NCI-H2227 treated with DMSO at 0.1 percent for 48 hours (cell line): ENCODE data around the gene IP6K2.
A peak's percentile ranks its signal among the peaks of the same experiment; 100 is the strongest.

Source experiments
- DNase-seq: peaks from one replicate; lab custom pipeline; 2025; lab: John Stamatoyannopoulos, UW

The IP6K2 gene

DNA sequence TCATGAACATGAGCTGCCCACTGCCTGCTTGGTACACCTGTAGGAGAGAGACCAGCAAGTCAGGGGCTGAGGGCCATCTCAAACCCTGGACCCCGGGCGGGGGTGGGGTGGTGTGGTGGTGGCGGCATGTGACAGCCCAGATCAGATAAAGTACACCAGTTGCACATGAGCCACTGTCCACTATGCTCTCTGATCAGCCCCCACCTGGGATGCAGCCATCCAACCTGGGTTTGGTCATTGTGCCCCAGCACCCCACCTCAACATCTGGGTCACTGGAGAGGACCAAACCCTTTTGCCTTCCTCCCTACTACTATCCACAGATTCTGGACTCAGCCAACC lies 28.3 kb downstream of the IP6K2 start:
- DNase-seq: no peak

DNA sequence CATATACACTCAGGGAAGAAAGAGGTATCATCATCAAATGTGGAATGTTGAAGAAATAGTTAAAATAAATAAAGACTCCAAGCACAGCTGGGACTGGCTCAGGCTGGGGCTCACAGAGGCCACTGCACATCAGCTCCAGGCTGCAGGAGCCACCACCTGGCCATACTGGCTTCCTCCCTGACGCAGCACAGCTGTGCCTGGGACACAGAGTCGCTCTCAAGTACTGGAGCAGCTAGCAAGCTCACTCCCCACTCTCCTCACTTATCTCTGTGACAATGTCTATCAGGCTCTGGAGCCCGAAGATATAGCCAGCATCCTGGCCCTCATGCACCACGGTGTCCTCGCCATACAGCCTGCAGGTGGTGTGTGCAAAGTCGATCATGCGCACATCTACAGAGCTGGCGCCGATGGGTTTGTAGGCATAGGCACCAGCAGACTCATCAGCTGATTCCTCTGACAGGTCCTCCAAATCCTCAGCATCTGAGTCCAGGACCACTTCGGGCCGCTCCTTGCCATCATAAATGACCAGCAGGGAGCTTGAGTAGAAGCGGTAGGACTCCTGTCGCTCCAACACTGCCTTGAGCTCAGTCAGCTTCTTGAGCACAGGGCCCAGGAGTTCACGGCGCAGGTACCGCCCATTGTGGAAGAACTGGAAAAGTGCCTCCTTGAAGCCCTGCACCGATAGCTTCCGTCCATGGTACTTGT lies 28.8 kb downstream of the IP6K2 start:
- no peak for DNase-seq

- no peak for DNase-seq
Observed at GRCh38 chr3:48687220-48687678, 29.8 kb downstream of the IP6K2 start.

DNA sequence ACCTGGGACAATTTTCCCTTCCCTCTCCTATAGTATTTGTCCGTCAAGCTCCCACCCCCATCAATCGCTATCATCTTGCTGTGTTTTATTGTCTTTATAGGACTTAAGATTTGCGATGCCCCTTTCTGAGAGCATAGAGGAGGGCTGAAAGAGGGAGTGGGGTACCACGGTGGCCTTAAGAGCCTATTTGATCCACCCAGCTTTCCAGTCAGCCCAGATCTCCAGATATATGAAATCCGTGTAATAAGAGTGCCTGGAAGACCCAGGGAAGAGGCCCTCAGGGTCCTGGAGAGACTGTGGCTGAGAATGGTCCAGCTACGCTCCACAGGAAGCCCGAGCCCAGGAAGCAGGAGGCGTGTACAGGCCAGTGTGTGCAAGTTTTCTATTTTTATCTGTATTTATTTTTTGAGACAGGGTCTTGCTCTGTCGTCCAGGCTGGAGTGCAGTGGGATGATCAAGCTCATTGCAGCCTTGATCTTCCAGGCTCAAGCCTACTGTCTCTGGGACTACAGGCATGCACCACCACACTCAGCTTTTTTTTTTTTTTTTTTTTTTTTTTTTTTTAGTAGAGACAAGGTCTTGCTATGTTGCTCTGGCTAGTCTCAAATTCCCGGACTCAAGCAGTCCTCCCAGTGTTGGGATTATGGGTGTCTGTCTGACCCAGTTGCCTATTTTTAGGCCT lies 30.3 kb downstream of the IP6K2 start:
- DNase-seq: no peak

DNA sequence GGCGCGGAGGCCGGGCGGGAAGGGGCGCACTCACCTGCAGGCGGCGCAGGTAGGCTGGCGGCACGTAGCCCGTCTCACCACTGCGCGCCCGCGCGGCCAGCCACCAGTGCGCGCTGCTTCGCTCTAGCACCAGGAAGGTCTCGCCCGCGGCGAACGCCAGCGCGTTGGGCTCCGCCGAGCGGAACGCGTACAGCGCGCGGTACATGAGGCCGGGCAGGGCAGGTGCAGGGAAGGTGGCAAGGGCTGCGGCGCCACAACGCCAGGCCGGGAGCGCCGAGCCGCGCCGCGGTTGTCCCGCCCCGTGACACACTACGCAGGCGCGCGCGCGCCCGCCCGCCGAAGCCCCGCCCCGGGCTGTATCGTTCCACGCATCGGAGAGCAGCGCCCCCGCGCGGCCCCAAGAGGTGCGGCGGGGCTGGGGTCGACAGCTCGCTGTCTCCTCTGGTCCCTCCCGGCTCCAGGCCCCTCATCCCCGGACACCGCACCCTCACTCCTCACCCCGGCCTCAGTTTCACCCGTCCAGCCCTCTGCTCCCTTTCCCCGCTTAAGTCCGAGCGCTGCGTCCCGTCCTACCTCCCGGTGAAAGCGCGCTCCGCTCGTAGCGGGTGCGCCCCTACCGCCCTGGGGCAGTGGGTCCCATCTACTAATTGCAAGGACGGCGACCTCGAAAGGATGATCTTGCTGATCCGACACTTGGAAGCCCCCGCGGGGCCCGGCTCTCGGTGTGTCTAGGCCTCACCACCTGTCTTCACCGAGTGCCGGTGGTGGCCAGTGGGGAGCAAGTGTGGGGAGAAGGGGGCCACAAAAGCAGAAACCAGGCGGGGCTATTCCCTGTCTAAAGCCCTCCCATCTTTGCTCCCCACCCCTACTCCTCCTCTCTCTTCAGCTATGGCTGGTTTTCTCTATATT lies 31.2 kb downstream of the IP6K2 start, which contains the start of gene NCKIPSD:
Gene NCKIPSD, minus strand, starts transcription at position 313 of the 909 bp plus-strand sequence. Its CDS starts 108 bp downstream, at position 205.
- peak; percentile 81 for DNase-seq

DNA sequence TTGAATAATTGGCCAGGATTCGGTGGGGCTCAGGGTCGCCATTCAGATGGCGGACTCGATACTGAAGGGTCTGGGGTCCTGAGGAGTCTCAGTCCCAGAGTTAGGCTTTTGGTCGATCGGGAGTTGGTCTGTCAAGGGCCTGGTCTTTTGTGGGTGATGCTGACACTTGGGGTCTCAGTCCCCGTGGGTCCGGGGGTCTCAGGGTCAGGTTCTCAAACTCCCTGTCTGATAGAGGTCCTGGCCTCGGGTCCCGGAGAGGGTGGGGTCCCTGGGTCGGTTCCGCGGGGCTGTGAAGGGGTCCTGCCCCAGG lies 31.8 kb downstream of the IP6K2 start:
- no peak for DNase-seq

DNA sequence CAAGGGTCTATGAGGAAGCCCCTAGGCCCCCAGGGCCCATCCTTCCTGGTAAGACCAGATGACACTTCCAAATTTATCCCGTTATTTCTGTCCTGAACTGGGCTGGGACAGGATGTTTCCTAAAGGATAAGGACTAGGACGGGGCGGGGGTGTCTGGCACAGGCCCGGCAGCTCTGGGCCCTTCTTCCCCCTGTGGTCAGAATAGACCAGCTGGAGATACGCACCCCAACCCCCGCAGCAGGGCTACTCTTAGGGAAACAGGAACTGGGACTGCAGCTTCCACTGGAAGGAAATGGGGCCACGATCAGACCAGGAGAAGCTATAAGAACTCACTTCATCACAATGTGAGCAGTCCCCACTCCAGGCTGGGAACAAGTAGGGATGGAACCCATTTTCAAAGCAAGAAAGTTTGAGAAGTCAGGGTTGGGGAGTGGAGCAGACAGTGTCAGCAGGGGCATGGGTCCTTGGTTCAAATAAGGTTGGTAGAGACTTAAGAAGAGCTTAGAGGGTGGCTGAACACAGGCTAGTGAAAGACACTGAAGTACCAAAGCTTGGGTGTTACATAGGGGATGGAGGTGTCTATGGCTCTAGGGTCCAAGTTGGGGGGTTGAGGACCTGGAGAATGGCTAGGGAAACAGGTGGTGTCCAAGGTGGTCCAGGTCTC lies 32.4 kb downstream of the IP6K2 start:
- no peak for DNase-seq

- no peak for DNase-seq
Observed at GRCh38 chr3:48684054-48684349, 33.0 kb downstream of the IP6K2 start.

DNA sequence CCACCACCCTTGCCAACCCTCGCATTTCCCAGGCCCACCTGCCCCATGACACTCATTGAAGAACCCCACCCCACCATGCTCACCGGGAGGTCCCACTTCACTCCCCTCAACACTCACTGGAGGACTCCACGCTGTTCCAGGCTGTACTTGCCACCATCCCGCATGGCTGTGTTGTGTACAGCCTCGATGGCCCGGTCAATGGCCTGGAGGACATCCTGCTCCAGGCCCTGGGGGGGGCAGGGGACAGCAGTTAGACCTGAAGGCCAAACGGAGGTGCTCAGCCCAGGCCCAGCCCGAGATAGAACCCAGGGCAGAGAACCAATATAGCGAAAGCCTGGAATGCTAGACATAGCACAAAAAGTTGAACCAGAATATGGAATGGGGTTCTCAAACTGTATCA lies 34.2 kb downstream of the IP6K2 start:
- DNase-seq: no peak

DNA sequence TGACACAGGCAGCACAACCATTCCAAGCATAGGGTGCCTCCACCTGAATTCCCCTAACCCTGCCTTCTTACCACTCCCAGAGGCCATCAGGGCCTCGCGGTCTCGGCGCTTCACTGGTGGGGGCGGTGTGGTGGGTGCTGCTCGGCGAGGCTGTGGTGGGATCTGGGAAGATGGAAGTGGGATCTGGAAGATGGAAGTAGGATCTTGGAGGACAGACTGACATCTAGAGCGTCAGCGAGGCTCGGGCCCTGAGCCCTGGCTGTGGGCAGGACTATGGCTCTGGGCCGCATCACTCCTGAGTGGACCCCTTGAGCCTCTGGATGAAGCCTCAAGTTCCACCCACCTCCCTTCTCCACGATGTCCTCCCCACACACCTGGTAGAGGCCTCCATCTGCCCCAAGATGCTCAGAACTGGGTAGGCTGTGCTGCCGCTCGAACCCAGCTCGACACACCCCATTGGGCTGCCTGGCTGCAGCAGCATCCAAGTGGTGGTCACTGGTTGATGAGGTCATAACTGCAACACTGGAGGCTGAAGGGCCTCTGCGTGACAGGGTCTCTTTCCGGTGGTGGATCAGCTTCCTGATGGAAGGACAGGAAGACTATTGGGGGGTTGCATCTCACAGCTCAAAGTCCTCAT lies 34.9 kb downstream of the IP6K2 start:
- DNase-seq: no peak

GRCh38 chr3:48681541-48681880 lies 35.5 kb downstream of the IP6K2 start:
- DNase-seq: no peak

GRCh38 chr3:48680811-48681540 lies 36.0 kb downstream of the IP6K2 start:
- no peak for DNase-seq

DNA sequence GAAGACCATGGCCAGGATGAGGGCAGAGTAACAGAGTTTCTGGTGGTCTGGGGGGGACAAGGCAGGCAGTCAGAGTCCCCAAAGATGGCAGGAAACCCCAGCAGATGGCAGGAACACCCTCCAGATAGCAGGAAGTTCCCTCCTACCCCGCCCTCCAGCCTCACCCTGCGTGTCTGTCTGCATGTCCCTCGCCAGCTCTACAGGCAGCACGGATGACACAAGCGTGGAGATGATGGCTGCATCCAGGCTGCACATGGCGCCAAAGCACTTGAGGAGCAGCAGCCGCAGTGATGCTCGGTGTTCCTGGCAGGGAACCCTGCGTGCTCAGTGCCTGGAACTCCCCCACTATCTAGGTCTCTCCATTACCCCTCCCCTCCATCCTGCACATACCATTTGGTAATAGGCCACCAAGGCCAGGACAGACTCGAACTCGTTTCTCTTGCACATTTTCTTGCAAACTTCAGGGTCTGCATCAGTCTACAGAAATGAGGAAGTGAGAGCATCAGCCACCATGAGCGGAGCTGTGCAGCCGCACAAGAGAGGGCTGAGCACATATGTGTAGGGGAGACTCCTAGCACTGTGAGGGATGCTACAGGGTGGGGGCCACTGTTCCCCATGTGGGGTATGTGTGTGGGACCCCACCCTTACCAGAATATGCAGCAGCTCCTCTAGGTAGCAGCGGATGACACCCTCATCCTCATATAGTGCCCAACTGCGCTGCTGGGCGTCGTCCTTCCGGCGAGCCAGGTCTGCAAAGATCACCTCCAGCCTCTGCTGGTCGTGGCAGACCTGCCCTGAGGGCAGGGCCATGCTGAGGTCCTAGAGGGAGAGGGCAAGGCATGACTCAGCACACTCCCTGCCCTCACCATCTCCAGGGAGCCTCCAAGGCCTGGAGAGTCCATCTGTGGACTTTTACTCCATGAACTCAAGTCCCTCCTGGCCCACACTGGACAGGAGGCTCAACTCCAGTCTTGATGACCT lies 37.3 kb downstream of the IP6K2 start:
- DNase-seq: no peak

GRCh38 chr3:48678566-48679380 lies 38.2 kb downstream of the IP6K2 start:
- no peak for DNase-seq

DNA sequence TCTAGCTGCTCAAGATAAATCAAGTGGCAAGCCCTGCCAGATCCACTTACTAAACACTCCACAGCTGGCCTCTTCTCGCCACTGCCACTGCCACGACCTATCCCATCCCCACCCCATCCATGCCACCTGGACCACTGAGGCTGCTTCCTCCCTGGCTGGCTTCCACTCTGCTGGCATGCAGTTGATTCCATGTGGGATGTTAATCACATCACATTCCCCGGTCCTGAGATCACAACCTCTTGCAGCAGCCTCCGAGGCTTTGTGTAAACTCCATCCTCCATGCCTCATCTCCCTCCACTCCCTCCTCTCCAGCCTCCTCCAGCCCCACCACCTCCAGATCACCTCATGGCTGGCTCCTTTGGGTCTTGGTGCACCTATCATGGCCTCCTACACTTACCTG lies 39.0 kb downstream of the IP6K2 start:
- DNase-seq: no peak

GRCh38 chr3:48674505-48674904 lies 42.5 kb downstream of the IP6K2 start:
- DNase-seq: no peak

- DNase-seq: no peak
Observed at GRCh38 chr3:48672522-48672921, 44.5 kb downstream of the IP6K2 start.

- no peak for DNase-seq
Observed at GRCh38 chr3:48664929-48665328, 52.1 kb downstream of the IP6K2 start.

DNA sequence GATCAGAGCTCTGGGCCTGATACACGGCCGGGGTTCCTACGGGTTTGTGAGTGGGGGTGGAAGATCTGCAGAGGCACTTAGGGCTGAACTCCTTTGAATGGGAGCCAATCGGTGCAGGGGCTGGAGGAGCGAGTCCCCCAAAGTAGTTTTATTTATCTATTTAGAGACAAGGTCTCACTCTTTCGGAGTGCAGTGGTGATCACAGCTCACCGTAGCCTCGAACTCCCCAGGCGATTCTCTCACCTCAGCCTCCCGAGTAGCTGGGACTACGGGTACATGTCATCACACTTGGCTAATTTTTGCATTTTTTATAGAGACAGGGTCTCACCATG lies 52.7 kb downstream of the IP6K2 start:
- DNase-seq: no peak
